Chondrocyte (in vitro differentiated cells): ENCODE measurements around the gene SLC29A3. TPM values are rescaled to one million over a fixed set of nuclear protein-coding genes. Genes with fewer than 3 reads are reported as not detected.

ENCODE experiments used
- DNase-seq: peaks from one replicate; pipeline ENCODE4 v3.0.0; 2021; ENCODE audit warnings: mixed read lengths, low spot score
- H3K27ac Mint-ChIP-seq: one replicate; pipeline ENCODE4 v1.8.0; 2021; ENCODE audit warnings: mild to moderate bottlenecking, moderate library complexity, mixed read lengths; ENCODE audit not compliant: unreplicated experiment
- H3K27me3 Mint-ChIP-seq: 2 replicates; pipeline ENCODE4 v1.8.0; 2021; ENCODE audit warnings: low read depth, mixed read lengths
- H3K36me3 Mint-ChIP-seq: 2 replicates; pipeline ENCODE4 v1.8.0; 2021; ENCODE audit warnings: low read depth, mixed read lengths
- H3K4me1 Mint-ChIP-seq: 2 replicates; pipeline ENCODE4 v1.8.0; 2021; ENCODE audit warnings: low read depth, mild to moderate bottlenecking, mixed read lengths
- H3K4me3 Mint-ChIP-seq: one replicate; pipeline ENCODE4 v1.8.0; 2021; ENCODE audit warnings: mild to moderate bottlenecking, moderate library complexity, mixed read lengths; ENCODE audit not compliant: unreplicated experiment
- H3K9me3 Mint-ChIP-seq: 2 replicates; pipeline ENCODE4 v1.8.0; 2021; ENCODE audit warnings: low read depth, mixed read lengths
- CTCF ChIP-seq: fragments of 200-600 bp; sonication (generic); IDR thresholded peaks from 2 replicates; pipeline ENCODE4 v1.5.0; 2021; ENCODE audit warnings: antibody characterized with exemption, mild to moderate bottlenecking, moderate library complexity
- total RNA-seq: library from RNA; stranded (reverse); gene quantifications from 3 replicates; pipeline ENCODE4 v1.2.1, GENCODE V29; 2021

Gene SLC29A3
- total RNA-seq, 1 donor from 2014 or later = 3.8 TPM

GRCh38 chr10:71308244-71308643 lies 10.8 kb upstream of the SLC29A3 start:
- Mint-ChIP-seq H3K4me1 (no peaks in the 10 kb centered on the region), H3K27me3 (peaks cover 8% of the 10 kb centered on the region), H3K4me3 (no peak overlapping the region), H3K27ac (no peak overlapping the region), H3K9me3 (no peaks in the 10 kb centered on the region), H3K36me3 (peaks cover 6% of the 10 kb centered on the region)
- no peak for TF ChIP-seq CTCF
- DNase-seq = no peak

- DNase-seq = no peak
- TF ChIP-seq CTCF = no peak
- H3K4me3 Mint-ChIP-seq = no peak overlapping the region
- peaks cover 12% of the 10 kb centered on the region for H3K27me3 Mint-ChIP-seq
- no peaks in the 10 kb centered on the region for H3K4me1 Mint-ChIP-seq
- no peaks in the 10 kb centered on the region for H3K9me3 Mint-ChIP-seq
- peaks cover 4% of the 10 kb centered on the region for H3K36me3 Mint-ChIP-seq
- H3K27ac Mint-ChIP-seq = no peak overlapping the region
These were observed 10.1 kb upstream of the SLC29A3 start for GRCh38 chr10:71308985-71309384.

GRCh38 chr10:71309919-71310318 lies 9.1 kb upstream of the SLC29A3 start:
- no peak overlapping the region for H3K4me3 Mint-ChIP-seq
- peaks cover 6% of the 10 kb centered on the region for H3K4me1 Mint-ChIP-seq
- TF ChIP-seq CTCF = no peak
- no peak overlapping the region for H3K27ac Mint-ChIP-seq
- peaks cover 12% of the 10 kb centered on the region for H3K27me3 Mint-ChIP-seq
- H3K9me3 Mint-ChIP-seq = no peaks in the 10 kb centered on the region
- no peak for DNase-seq
- peaks cover 4% of the 10 kb centered on the region for H3K36me3 Mint-ChIP-seq

- TF ChIP-seq CTCF = no peak
- Mint-ChIP-seq H3K36me3 (peaks cover 4% of the 10 kb centered on the region), H3K27me3 (peaks cover 12% of the 10 kb centered on the region), H3K27ac (no peak overlapping the region), H3K4me3 (no peak overlapping the region), H3K9me3 (no peaks in the 10 kb centered on the region), H3K4me1 (peaks cover 6% of the 10 kb centered on the region)
- no peak for DNase-seq
These were observed 6.8 kb upstream of the SLC29A3 start for GRCh38 chr10:71312220-71312619.

- no peak for DNase-seq
- no peak for TF ChIP-seq CTCF
- Mint-ChIP-seq H3K27ac (no peak overlapping the region), H3K27me3 (peaks cover 12% of the 10 kb centered on the region), H3K36me3 (peaks cover 2% of the 10 kb centered on the region), H3K4me3 (no peak overlapping the region), H3K4me1 (peaks cover 6% of the 10 kb centered on the region), H3K9me3 (no peaks in the 10 kb centered on the region)
These were observed 6.0 kb upstream of the SLC29A3 start for GRCh38 chr10:71312811-71313789.
